Fibroblast of lung (primary cell): ENCODE results near the gene ARR3. TPM values are rescaled to one million over a fixed set of nuclear protein-coding genes. Genes with fewer than 3 reads are reported as not detected.
"Not testable (repeated sequence)": the region's sequence is repeated elsewhere in the genome, so short reads cannot be mapped to it uniquely, and the experiment has no call there.

Source experiments
- DNase-seq, 2 donors: peaks; one replicate each; pipeline versions ENCODE4 v3.0.0 to v3.0.0-alpha.2; 2010; ENCODE audit warnings: low read depth in 2 of 2
- H2AFZ ChIP-seq: 2 replicates; pipeline ENCODE4 v1.5.1; 2012; ENCODE audit warnings: low read length, control low read depth, inconsistent platforms
- H3K27ac ChIP-seq: 2 replicates; pipeline ENCODE4 v1.5.1; 2011; ENCODE audit warnings: low read length, control low read depth; ENCODE audit not compliant: insufficient read depth
- H3K27me3 ChIP-seq: 2 replicates; pipeline ENCODE4 v1.5.1; 2011; ENCODE audit warnings: mild to moderate bottlenecking, low read length; ENCODE audit not compliant: control insufficient read depth, insufficient read depth
- H3K36me3 ChIP-seq: 2 replicates; pipeline ENCODE4 v1.5.1; 2011; ENCODE audit warnings: low read length; ENCODE audit not compliant: control insufficient read depth, insufficient read depth
- H3K4me1 ChIP-seq: 2 replicates; pipeline ENCODE4 v1.5.1; 2011; ENCODE audit warnings: low read length; ENCODE audit not compliant: control insufficient read depth, insufficient read depth; ENCODE audit errors: extremely low read depth
- H3K4me2 ChIP-seq: 2 replicates; pipeline ENCODE4 v1.5.1; 2011; ENCODE audit warnings: low read length, control low read depth; ENCODE audit not compliant: insufficient read depth; ENCODE audit errors: extremely low read depth
- H3K4me3 ChIP-seq, 4 experiments: fragments of 200-600 bp in 1 of 4; sonication (generic) in 1 of 4; replicated peaks in 1 of 4; 2 replicates each; pipeline ENCODE4 v1.5.1; 2011 to 2016; ENCODE audit warnings: low read length in 4 of 4, low read depth in 3 of 4, mild to moderate bottlenecking in 3 of 4, control low read depth in 2 of 4, inconsistent platforms in 1 of 4, mixed read lengths in 1 of 4; ENCODE audit not compliant: insufficient read depth in 1 of 4; ENCODE audit errors: control extremely low read depth in 1 of 4
- H3K79me2 ChIP-seq: 2 replicates; pipeline ENCODE4 v1.5.1; 2012; ENCODE audit warnings: mild to moderate bottlenecking, low read length, inconsistent platforms; ENCODE audit not compliant: control insufficient read depth, insufficient read depth
- H3K9ac ChIP-seq: 2 replicates; pipeline ENCODE4 v1.5.1; 2011; ENCODE audit warnings: mild to moderate bottlenecking, low read length, control low read depth; ENCODE audit not compliant: insufficient read depth
- H3K9me3 ChIP-seq: 2 replicates; pipeline ENCODE4 v1.5.1; 2012; ENCODE audit warnings: low read depth, low read length; ENCODE audit not compliant: control insufficient read depth, insufficient read depth
- H4K20me1 ChIP-seq: 2 replicates; pipeline ENCODE4 v1.5.1; 2011; ENCODE audit warnings: low read length; ENCODE audit not compliant: control insufficient read depth, insufficient read depth; ENCODE audit errors: extremely low read depth
- CTCF ChIP-seq, 2 donors: IDR thresholded peaks in 1 of 2; conservative IDR thresholded peaks in 1 of 2; 1 replicate in 1 of 2; 2 replicates in 1 of 2; pipeline ENCODE4 v1.5.1; 2011 to 2012; ENCODE audit warnings: low read length in 2 of 2, control low read depth in 1 of 2, inconsistent platforms in 1 of 2, low read depth in 1 of 2, mild to moderate bottlenecking in 1 of 2
- EZH2 ChIP-seq: IDR thresholded peaks from 2 replicates; pipeline ENCODE4 v1.5.1; 2012; ENCODE audit warnings: low read length, control low read depth, mild to moderate bottlenecking; ENCODE audit errors: missing control alignments
- polyA plus RNA-seq, 2 donors: library from polyadenylated mRNA; depleted of rRNA in 1 of 2; stranded (reverse) in 1 of 2; unstranded in 1 of 2; fragments of >200 nt; gene quantifications; 2 replicates each; pipeline ENCODE4 v1.2.1, GENCODE V29; 2011 to 2012; ENCODE audit warnings: missing spikeins in 1 of 2
- total RNA-seq: library from RNA; depleted of rRNA; stranded (reverse); fragments of >200 nt; gene quantifications from 2 replicates; pipeline ENCODE4 v1.2.1, GENCODE V29; 2014

Gene ARR3
- total and polyA plus RNA-seq, 2 donors (not counting 1 experiment from before 2014, with no cell fraction given): not detected

DNA sequence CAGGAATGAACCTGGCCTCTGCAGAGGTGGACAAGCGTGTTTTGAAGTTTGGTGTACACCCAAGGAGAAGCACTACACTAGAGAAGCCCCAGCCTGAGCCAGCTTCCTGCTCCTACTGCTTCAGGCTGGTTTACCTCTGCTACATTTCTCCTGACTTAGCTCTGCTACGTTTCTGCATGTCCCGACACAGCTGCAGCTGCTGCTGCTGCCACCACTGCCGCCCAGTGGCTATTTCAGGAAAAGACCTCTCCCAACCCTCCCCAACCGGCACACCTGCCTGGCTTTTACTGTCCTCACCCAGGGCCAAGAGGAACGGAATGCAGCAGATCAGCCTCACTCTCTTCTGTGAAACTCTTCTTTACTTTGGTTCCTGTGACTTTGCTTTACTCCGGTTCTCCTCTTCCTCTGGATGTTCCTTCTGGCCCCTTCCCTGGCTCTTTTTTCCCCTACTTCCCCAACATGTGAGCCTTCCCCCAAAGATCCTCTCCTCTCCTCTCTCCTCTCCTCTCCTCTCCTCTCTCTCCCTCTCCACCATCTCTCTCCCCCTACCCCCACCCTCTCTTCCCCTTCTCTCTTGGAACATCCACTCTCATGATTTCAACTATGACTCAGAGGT, 5.1 kb upstream of the ARR3 start:
- no peaks in the 10 kb centered on the region for H3K79me2 ChIP-seq
- H3K4me3 ChIP-seq: no peak overlapping the region
- no peak overlapping the region for H3K9ac ChIP-seq
- DNase-seq: peak; percentile 18 to 49
- peak; percentile 47 to 68 for TF ChIP-seq CTCF (conservative IDR thresholded peaks at IDR 0.05 in 1 of 2, IDR thresholded peaks at IDR 0.05 in 1 of 2; ENCODE audit: low read depth in 1 of 2, low read length in 2 of 2)
- TF ChIP-seq EZH2: no peak
- H3K27me3 ChIP-seq: no peaks in the 10 kb centered on the region
- no peak overlapping the region for H2AFZ ChIP-seq
- no peaks in the 10 kb centered on the region for H3K9me3 ChIP-seq
- no peak overlapping the region for H3K4me2 ChIP-seq
- H3K4me1 ChIP-seq: no peaks in the 10 kb centered on the region
- H3K36me3 ChIP-seq: no peaks in the 10 kb centered on the region
- no peak overlapping the region for H3K27ac ChIP-seq
- H4K20me1 ChIP-seq: no peaks in the 10 kb centered on the region

DNA sequence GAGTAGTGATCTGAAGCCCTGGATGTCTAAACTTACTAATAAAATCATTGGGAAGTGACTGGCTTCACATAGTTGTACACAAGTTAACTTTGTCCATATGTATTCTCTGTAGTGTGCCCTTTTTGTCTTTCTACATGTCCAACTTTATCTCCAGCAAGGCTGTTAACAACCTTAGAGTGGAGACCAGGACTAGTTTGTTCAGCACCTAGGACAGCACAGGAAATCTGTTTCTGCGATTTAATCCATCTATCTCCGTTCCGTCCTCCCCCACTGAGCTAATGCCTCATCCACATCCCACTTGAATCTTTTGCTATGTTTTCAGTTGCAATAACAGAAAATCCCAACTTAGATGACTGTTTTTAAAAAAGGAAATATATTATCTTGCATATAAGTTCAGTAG, 3.4 kb upstream of the ARR3 start:
- H3K9ac ChIP-seq: no peak overlapping the region
- no peaks in the 10 kb centered on the region for H3K4me1 ChIP-seq
- H3K27ac ChIP-seq: no peak overlapping the region
- no peaks in the 10 kb centered on the region for H3K9me3 ChIP-seq
- peak in 1 of 2 donors; percentile 2 for DNase-seq
- H4K20me1 ChIP-seq: no peaks in the 10 kb centered on the region
- no peaks in the 10 kb centered on the region for H3K79me2 ChIP-seq
- no peak overlapping the region for H2AFZ ChIP-seq
- H3K36me3 ChIP-seq: no peaks in the 10 kb centered on the region
- no peak overlapping the region for H3K4me2 ChIP-seq
- no peaks in the 10 kb centered on the region for H3K27me3 ChIP-seq
- TF ChIP-seq CTCF (conservative IDR thresholded peaks at IDR 0.05 in 1 of 2, IDR thresholded peaks at IDR 0.05 in 1 of 2; ENCODE audit: low read depth in 1 of 2, low read length in 2 of 2) (no peak), EZH2 (no peak)
- no peak overlapping the region for H3K4me3 ChIP-seq

GRCh38 chrX:70274029-70274428, 5.9 kb downstream of the ARR3 start:
- DNase-seq, H3K9me3 ChIP-seq, H3K27me3 ChIP-seq, H3K4me1 ChIP-seq, H3K4me2 ChIP-seq, H3K79me2 ChIP-seq, H3K9ac ChIP-seq, H3K27ac ChIP-seq, H3K36me3 ChIP-seq, H2AFZ ChIP-seq, H4K20me1 ChIP-seq, H3K4me3 ChIP-seq: not testable (repeated sequence)
